Measurements from ENCODE around the gene NTM.

- TF ChIP-seq CTCF (IDR thresholded peaks at IDR 0.05) (no peak), POLR2A (IDR thresholded peaks at IDR 0.05) (no peak)
These were observed 480.1 kb downstream of the NTM start for GRCh38 chr11:131850507-131850906.
